Germinal center (tissue), 1 donor: ENCODE data around the gene CHPT1.
"Not testable (repeated sequence)": the region's sequence is repeated elsewhere in the genome, so short reads cannot be mapped to it uniquely, and the experiment has no call there.

Source experiments
- DNase-seq: peaks from one replicate; pipeline ENCODE4 v3.0.0; 2012; ENCODE audit warnings: mixed read lengths, low spot score

The CHPT1 gene

GRCh38 chr12:101697197-101697929 lies at the start of gene CHPT1:
CHPT1 (plus strand) TSS chr12:101697640; CDS start chr12:101697862, 222 bp downstream.
- DNase-seq: peak; percentile 69

GRCh38 chr12:101647711-101648110 lies 49.7 kb upstream of the CHPT1 start:
- DNase-seq: no peak

- DNase-seq: no peak
Observed at GRCh38 chr12:101648195-101648594, 49.2 kb upstream of the CHPT1 start.

- no peak for DNase-seq
Observed at GRCh38 chr12:101650346-101651117, 46.9 kb upstream of the CHPT1 start.

GRCh38 chr12:101653030-101653429 lies 44.4 kb upstream of the CHPT1 start:
- no peak for DNase-seq

GRCh38 chr12:101653503-101653902 lies 43.9 kb upstream of the CHPT1 start:
- no peak for DNase-seq

GRCh38 chr12:101654442-101654841 lies 43.0 kb upstream of the CHPT1 start:
- DNase-seq: no peak

- no peak for DNase-seq
Observed at GRCh38 chr12:101655393-101655792, 42.0 kb upstream of the CHPT1 start.

GRCh38 chr12:101660662-101661061 lies 36.8 kb upstream of the CHPT1 start:
- not testable (repeated sequence) for DNase-seq

GRCh38 chr12:101663298-101663697 lies 34.1 kb upstream of the CHPT1 start:
- no peak for DNase-seq

- no peak for DNase-seq
Observed at GRCh38 chr12:101664992-101665391, 32.4 kb upstream of the CHPT1 start.

GRCh38 chr12:101666052-101666728 lies 31.2 kb upstream of the CHPT1 start:
- no peak for DNase-seq

GRCh38 chr12:101667591-101667990 lies 29.8 kb upstream of the CHPT1 start:
- no peak for DNase-seq

GRCh38 chr12:101670007-101670671 lies 27.3 kb upstream of the CHPT1 start:
- DNase-seq: peak; percentile 50

- peak; percentile 46 for DNase-seq
Observed at GRCh38 chr12:101671157-101671791, 26.2 kb upstream of the CHPT1 start.

GRCh38 chr12:101671833-101672232 lies 25.6 kb upstream of the CHPT1 start:
- DNase-seq: no peak

- DNase-seq: no peak
Observed at GRCh38 chr12:101675555-101675954, 21.9 kb upstream of the CHPT1 start.

GRCh38 chr12:101676497-101676896 lies 20.9 kb upstream of the CHPT1 start:
- DNase-seq: not testable (repeated sequence)

- no peak for DNase-seq
Observed at GRCh38 chr12:101678081-101678480, 19.4 kb upstream of the CHPT1 start.

GRCh38 chr12:101680240-101680639 lies 17.2 kb upstream of the CHPT1 start:
- no peak for DNase-seq

- no peak for DNase-seq
Observed at GRCh38 chr12:101680647-101681046, 16.8 kb upstream of the CHPT1 start.

- not testable (repeated sequence) for DNase-seq
Observed at GRCh38 chr12:101681627-101682026, 15.8 kb upstream of the CHPT1 start.
